ENCODE measurements around the gene SLC15A3. TPM values are rescaled to one million over a fixed set of nuclear protein-coding genes. Genes with fewer than 3 reads are reported as not detected.

Gene SLC15A3
- total RNA-seq, 2 experiments from 2014 or later: 10.5 to 11.9 TPM

GRCh38 chr11:60905047-60905446, 46.9 kb downstream of the SLC15A3 start:
- Histone ChIP-seq H3K9me3 (ENCODE audit: control insufficient read depth in 1 of 2, insufficient read depth in 1 of 2, low read length in 2 of 2) (no peaks in the 10 kb centered on the region), H3K36me3 (ENCODE audit: insufficient read depth, low read length) (peaks cover 40% of the 10 kb centered on the region), H3K27ac (ENCODE audit: low read depth in 1 of 2, low read length in 2 of 2) (peak overlapping the region; percentile 6 to 85), H3K27me3 (ENCODE audit: control insufficient read depth in 1 of 2, insufficient read depth in 2 of 2, low read length in 2 of 2) (no peaks in the 10 kb centered on the region), H3K4me3 (ENCODE audit: low read length) (peak overlapping the region; percentile 66), H3K4me1 (ENCODE audit: insufficient read depth, low read length) (peaks cover 34% of the 10 kb centered on the region)
- DNase-seq (no peak), ATAC-seq (ENCODE audit: poor library complexity) (no peak)
- H3K9me3 Mint-ChIP-seq: no peaks in the 10 kb centered on the region
- H3K27me3 Mint-ChIP-seq: no peaks in the 10 kb centered on the region
- CTCF ChIA-PET: interaction anchor here (1.3 to 3.2 kb wide), 4 partner anchors 10 to 481 kb away, joined by 3 to 30 read pairs (median 8); partner anchors contain the start of gene CD6
- TF ChIP-seq CTCF (IDR thresholded peaks at IDR 0.05): no peak
- H3K27ac Mint-ChIP-seq: peak overlapping the region; percentile 96
- POLR2A ChIA-PET: interaction anchor here (1.2 to 3.6 kb wide), 7 partner anchors 10 to 206 kb away, joined by 3 to 43 read pairs (median 4); partner anchors contain the start of genes TMEM109 and TMEM132A
- H3K36me3 Mint-ChIP-seq (ENCODE audit: low read depth): peaks cover 62% of the 10 kb centered on the region
- H3K4me3 Mint-ChIP-seq: peak overlapping the region; percentile 93
- peaks cover 50% of the 10 kb centered on the region for H3K4me1 Mint-ChIP-seq (ENCODE audit: low read depth)
- intact Hi-C loops (cut with DNase I, micrococcal nuclease): loop anchor here (2.0 to 10.0 kb wide), 6 partner anchors 62 to 1210 kb away; partner anchors contain the start of genes CCDC86 (in 2 of the 2), CYB561A3 (in 1 of the 2), FTH1 (in 1 of the 2) and SYT7 (in 1 of the 2)

- H3K27ac ChIP-seq (ENCODE audit: low read depth in 1 of 2, low read length in 2 of 2): no peak overlapping the region
- ATAC-seq (ENCODE audit: poor library complexity) (no peak), DNase-seq (no peak)
- Mint-ChIP-seq H3K27me3 (no peaks in the 10 kb centered on the region), H3K9me3 (no peaks in the 10 kb centered on the region), H3K27ac (no peak overlapping the region), H3K4me1 (ENCODE audit: low read depth) (peaks cover 50% of the 10 kb centered on the region), H3K4me3 (no peak overlapping the region), H3K36me3 (ENCODE audit: low read depth) (peaks cover 86% of the 10 kb centered on the region)
- peaks cover 64% of the 10 kb centered on the region for H3K36me3 ChIP-seq (ENCODE audit: insufficient read depth, low read length)
- ChIA-PET POLR2A (interaction anchor here (0.7 kb wide), 1 partner anchor 10 kb away, joined by 3 read pairs; no protein-coding TSS in a partner anchor), CTCF (interaction anchor here (0.6 to 2.9 kb wide), 3 partner anchors 13 to 473 kb away, joined by 4 to 10 read pairs (median 6); no protein-coding TSS in a partner anchor)
- no peak for TF ChIP-seq CTCF (IDR thresholded peaks at IDR 0.05)
- no peak overlapping the region for H3K4me3 ChIP-seq (ENCODE audit: low read length)
- peaks cover 36% of the 10 kb centered on the region for H3K4me1 ChIP-seq (ENCODE audit: insufficient read depth, low read length)
- intact Hi-C loops (cut with DNase I, micrococcal nuclease): loop anchor here in 1 of 2 experiments (10.0 kb wide), 2 partner anchors 462 to 1212 kb away; partner anchors contain the start of genes CYB561A3 and TMEM138
- no peaks in the 10 kb centered on the region for H3K9me3 ChIP-seq (ENCODE audit: control insufficient read depth in 1 of 2, insufficient read depth in 1 of 2, low read length in 2 of 2)
- no peaks in the 10 kb centered on the region for H3K27me3 ChIP-seq (ENCODE audit: control insufficient read depth in 1 of 2, insufficient read depth in 2 of 2, low read length in 2 of 2)
Measured at GRCh38 chr11:60902625-60903024, 49.4 kb downstream of the SLC15A3 start.

GRCh38 chr11:60900673-60901404, 51.1 kb downstream of the SLC15A3 start:
- POLR2A ChIA-PET: interaction anchor here (1.0 kb wide), 1 partner anchor 13 kb away, joined by 3 read pairs; the partner anchor contains the start of gene TMEM109
- H3K4me1 Mint-ChIP-seq (ENCODE audit: low read depth): peaks cover 36% of the 10 kb centered on the region
- no peaks in the 10 kb centered on the region for H3K9me3 ChIP-seq (ENCODE audit: control insufficient read depth in 1 of 2, insufficient read depth in 1 of 2, low read length in 2 of 2)
- H3K36me3 Mint-ChIP-seq (ENCODE audit: low read depth): peaks cover 96% of the 10 kb centered on the region
- H3K27me3 ChIP-seq (ENCODE audit: control insufficient read depth in 1 of 2, insufficient read depth in 2 of 2, low read length in 2 of 2): no peaks in the 10 kb centered on the region
- H3K4me1 ChIP-seq (ENCODE audit: insufficient read depth, low read length): peaks cover 26% of the 10 kb centered on the region
- DNase-seq (no peak), ATAC-seq (ENCODE audit: poor library complexity) (no peak)
- H3K4me3 ChIP-seq (ENCODE audit: low read length): no peak overlapping the region
- H3K27ac ChIP-seq (ENCODE audit: low read depth in 1 of 2, low read length in 2 of 2): no peak overlapping the region
- no peak overlapping the region for H3K4me3 Mint-ChIP-seq
- CTCF ChIA-PET: interaction anchor here (1.4 to 2.9 kb wide), 5 partner anchors 8 to 126 kb away, joined by 3 to 25 read pairs (median 6); partner anchors contain the start of gene TMEM109
- peaks cover 81% of the 10 kb centered on the region for H3K36me3 ChIP-seq (ENCODE audit: insufficient read depth, low read length)
- no peaks in the 10 kb centered on the region for H3K27me3 Mint-ChIP-seq
- no peaks in the 10 kb centered on the region for H3K9me3 Mint-ChIP-seq
- intact Hi-C loops (cut with DNase I, micrococcal nuclease): loop anchor here in 1 of 2 experiments (10.0 kb wide), 2 partner anchors 464 to 1214 kb away; partner anchors contain the start of genes CYB561A3 and TMEM138
- H3K27ac Mint-ChIP-seq: no peak overlapping the region
- no peak for TF ChIP-seq CTCF (IDR thresholded peaks at IDR 0.05)

All from CD4-positive, alpha-beta T cell (primary cell).